Transverse colon (tissue), 4 donors: ENCODE data around the gene KHDRBS2. TPM values are rescaled to one million over a fixed set of nuclear protein-coding genes. Genes with fewer than 3 reads are reported as not detected.

Source experiments
- DNase-seq: peaks from one replicate; pipeline ENCODE4 v3.0.0-alpha.2; 2019
- H3K27ac ChIP-seq, 4 donors: fragments of 200-600 bp; sonication (generic); 2 replicates each; pipeline ENCODE4 v1.5.1; 2016 to 2018; ENCODE audit warnings: inconsistent platforms in 4 of 4
- H3K27me3 ChIP-seq: fragments of 200-600 bp; sonication (generic); 2 replicates; pipeline ENCODE4 v1.5.1; 2017; ENCODE audit warnings: inconsistent platforms
- H3K36me3 ChIP-seq, 4 donors: fragments of 200-600 bp; sonication (generic); 2 replicates each; pipeline ENCODE4 v1.5.1; 2017 to 2019; ENCODE audit warnings: inconsistent platforms in 4 of 4
- H3K4me1 ChIP-seq, 4 donors: fragments of 200-600 bp; sonication (generic); 2 replicates each; pipeline ENCODE4 v1.5.1; 2017 to 2020; ENCODE audit warnings: inconsistent platforms in 4 of 4
- H3K4me3 ChIP-seq, 4 donors: fragments of 200-600 bp; sonication (generic); 1 replicate in 1 of 4; 2 replicates in 3 of 4; pipeline versions ENCODE4 v1.5.1 to v1.6.1; 2017 to 2019; ENCODE audit warnings: inconsistent platforms in 4 of 4
- H3K9me3 ChIP-seq, 2 donors: fragments of 200-600 bp; sonication (generic); 2 replicates each; pipeline ENCODE4 v1.5.1; 2017 to 2019; ENCODE audit warnings: inconsistent platforms in 2 of 2
- EP300 ChIP-seq: sonication (generic); formaldehyde crosslinking; IDR thresholded peaks from one replicate; pipeline ENCODE4 v1.6.1; 2017; ENCODE audit warnings: antibody characterized with exemption, low read depth
- POLR2A ChIP-seq: fragments of 450-650 bp; IDR thresholded peaks from one replicate; pipeline ENCODE4 v1.6.1; 2016; ENCODE audit warnings: antibody characterized with exemption, mild to moderate bottlenecking, moderate library complexity
- POLR2AphosphoS5 ChIP-seq, 3 donors: sonication (generic); formaldehyde crosslinking; IDR thresholded peaks; one replicate each; pipeline ENCODE4 v1.6.1; 2016; ENCODE audit warnings: antibody characterized with exemption in 3 of 3
- WGBS, 2 donors: methylation state at CpG; one replicate each; pipeline ENCODE4 v1.1.5; 2018; ENCODE audit warnings: low coverage in 1 of 2; 5-methylcytosine and 5-hydroxymethylcytosine counted together
- in situ Hi-C, 4 donors: fragments of 200-750 bp; cut with MboI; loops; one replicate each; pipeline versions ENCODE4 v1.15.0 to v1.15.1; 2017; ENCODE audit warnings: low sequenced_read_pairs in 3 of 4, low pct_ligation_motif_present in 1 of 4, low pct_unique_long_range_greater_than_20kb in 1 of 4
- intact Hi-C: fragments of 100-400 bp; cut with DNase I; formaldehyde crosslinking; loops from one replicate; pipeline ENCODE4 v1.15.1; 2023; ENCODE audit warnings: low total_unique reads
- total RNA-seq, 4 donors: library from RNA; depleted of rRNA; stranded (reverse); fragments of >200 nt; gene quantifications; one replicate each; pipeline ENCODE4 v1.1.0, GENCODE V29; 2016
- TF ChIP-seq, protein P1 (sequence below), 5 experiments: fragments of 200-600 bp in 3 of 5; fragments of 450-650 bp in 2 of 5; sonication (generic) in 3 of 5; IDR thresholded peaks; 1 replicate in 2 of 5; 2 replicates in 3 of 5; pipeline ENCODE4 v1.5.1; 2016 to 2017; ENCODE audit warnings: antibody characterized with exemption in 5 of 5, inconsistent platforms in 3 of 5, mild to moderate bottlenecking in 2 of 5, moderate library complexity in 1 of 5

KHDRBS2 gene
- total RNA-seq, 4 donors from 2014 or later: 1.6 to 4.5 (median 2.5) TPM

DNA sequence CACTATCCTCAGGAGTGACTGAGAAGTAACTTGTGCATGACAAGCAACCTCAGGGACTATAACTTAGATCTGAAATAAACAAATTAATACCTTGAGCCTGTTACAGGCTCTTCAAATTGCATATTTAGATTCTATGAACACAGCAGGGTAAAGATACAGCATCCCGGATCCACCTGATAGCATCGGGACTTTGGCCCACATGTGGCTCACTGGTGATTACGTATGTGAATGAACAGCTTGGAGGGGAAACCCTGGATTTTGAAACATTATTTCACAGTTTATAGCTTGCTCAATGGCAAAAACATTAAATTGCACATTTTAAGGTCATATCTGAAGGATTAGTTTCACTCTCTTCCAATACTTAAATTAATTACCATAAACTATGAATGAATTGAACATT is 133.2 kb downstream of the KHDRBS2 start:
- no peak for DNase-seq
- intact Hi-C loops: no loop called here
- WGBS, 2 donors: 88 to 95% methylated on average over 3 of the region's 3 CpGs
- H3K4me3 ChIP-seq: no peak overlapping the region
- H3K27me3 ChIP-seq: no peaks in the 10 kb centered on the region
- no peaks in the 10 kb centered on the region for H3K9me3 ChIP-seq
- H3K36me3 ChIP-seq: no peaks in the 10 kb centered on the region
- in situ Hi-C loops: no loop called here
- no peaks in the 10 kb centered on the region for H3K4me1 ChIP-seq
- TF ChIP-seq POLR2AphosphoS5 (IDR thresholded peaks at IDR 0.05): no peak
- no peak for TF ChIP-seq EP300
- TF ChIP-seq POLR2A: no peak
- TF ChIP-seq, protein P1, sequence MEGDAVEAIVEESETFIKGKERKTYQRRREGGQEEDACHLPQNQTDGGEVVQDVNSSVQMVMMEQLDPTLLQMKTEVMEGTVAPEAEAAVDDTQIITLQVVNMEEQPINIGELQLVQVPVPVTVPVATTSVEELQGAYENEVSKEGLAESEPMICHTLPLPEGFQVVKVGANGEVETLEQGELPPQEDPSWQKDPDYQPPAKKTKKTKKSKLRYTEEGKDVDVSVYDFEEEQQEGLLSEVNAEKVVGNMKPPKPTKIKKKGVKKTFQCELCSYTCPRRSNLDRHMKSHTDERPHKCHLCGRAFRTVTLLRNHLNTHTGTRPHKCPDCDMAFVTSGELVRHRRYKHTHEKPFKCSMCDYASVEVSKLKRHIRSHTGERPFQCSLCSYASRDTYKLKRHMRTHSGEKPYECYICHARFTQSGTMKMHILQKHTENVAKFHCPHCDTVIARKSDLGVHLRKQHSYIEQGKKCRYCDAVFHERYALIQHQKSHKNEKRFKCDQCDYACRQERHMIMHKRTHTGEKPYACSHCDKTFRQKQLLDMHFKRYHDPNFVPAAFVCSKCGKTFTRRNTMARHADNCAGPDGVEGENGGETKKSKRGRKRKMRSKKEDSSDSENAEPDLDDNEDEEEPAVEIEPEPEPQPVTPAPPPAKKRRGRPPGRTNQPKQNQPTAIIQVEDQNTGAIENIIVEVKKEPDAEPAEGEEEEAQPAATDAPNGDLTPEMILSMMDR (IDR thresholded peaks at IDR 0.05): no peak
- H3K27ac ChIP-seq: no peak overlapping the region

DNA sequence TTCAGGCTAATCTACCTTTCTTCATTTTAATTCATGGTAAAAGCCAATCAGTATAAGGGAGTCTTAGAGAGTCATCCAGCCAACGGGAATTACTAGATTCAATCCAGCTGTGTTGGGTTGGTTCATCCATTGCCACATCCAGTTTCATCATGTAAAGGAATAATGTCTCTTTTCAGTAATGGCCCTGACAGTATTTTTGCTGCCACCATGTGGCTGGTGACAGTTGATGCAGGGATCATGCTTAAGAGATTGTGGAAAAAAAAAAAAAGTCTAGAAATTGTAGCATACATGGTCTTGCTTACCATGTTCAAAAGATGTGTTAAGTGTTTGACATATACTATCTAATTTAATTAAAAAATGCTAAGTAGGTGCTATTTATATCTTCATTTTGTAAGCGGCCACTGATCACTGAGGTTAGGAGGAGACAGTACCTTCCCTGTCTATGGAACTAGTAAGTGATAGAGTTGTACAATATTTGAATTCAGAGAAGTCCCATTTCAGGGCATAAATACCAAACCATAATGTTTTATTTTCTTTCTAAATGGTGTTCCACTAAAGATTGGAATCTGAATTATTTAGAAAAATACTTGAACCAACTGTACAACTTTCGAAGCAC is 135.9 kb downstream of the KHDRBS2 start:
- no peaks in the 10 kb centered on the region for H3K4me1 ChIP-seq
- no peaks in the 10 kb centered on the region for H3K9me3 ChIP-seq
- no peaks in the 10 kb centered on the region for H3K36me3 ChIP-seq
- no peak for DNase-seq
- H3K4me3 ChIP-seq: no peak overlapping the region
- no peak overlapping the region for H3K27ac ChIP-seq
- intact Hi-C loops (no loop called here), in situ Hi-C loops (no loop called here)
- no peak for TF ChIP-seq POLR2A
- no peak for TF ChIP-seq POLR2AphosphoS5 (IDR thresholded peaks at IDR 0.05)
- TF ChIP-seq EP300: no peak
- TF ChIP-seq, protein P1 (IDR thresholded peaks at IDR 0.05): peak; percentile 33 to 57 (median 43)
- 60 to 64% methylated on average over 3 of the region's 3 CpGs for WGBS, 2 donors
- H3K27me3 ChIP-seq: no peaks in the 10 kb centered on the region

DNA sequence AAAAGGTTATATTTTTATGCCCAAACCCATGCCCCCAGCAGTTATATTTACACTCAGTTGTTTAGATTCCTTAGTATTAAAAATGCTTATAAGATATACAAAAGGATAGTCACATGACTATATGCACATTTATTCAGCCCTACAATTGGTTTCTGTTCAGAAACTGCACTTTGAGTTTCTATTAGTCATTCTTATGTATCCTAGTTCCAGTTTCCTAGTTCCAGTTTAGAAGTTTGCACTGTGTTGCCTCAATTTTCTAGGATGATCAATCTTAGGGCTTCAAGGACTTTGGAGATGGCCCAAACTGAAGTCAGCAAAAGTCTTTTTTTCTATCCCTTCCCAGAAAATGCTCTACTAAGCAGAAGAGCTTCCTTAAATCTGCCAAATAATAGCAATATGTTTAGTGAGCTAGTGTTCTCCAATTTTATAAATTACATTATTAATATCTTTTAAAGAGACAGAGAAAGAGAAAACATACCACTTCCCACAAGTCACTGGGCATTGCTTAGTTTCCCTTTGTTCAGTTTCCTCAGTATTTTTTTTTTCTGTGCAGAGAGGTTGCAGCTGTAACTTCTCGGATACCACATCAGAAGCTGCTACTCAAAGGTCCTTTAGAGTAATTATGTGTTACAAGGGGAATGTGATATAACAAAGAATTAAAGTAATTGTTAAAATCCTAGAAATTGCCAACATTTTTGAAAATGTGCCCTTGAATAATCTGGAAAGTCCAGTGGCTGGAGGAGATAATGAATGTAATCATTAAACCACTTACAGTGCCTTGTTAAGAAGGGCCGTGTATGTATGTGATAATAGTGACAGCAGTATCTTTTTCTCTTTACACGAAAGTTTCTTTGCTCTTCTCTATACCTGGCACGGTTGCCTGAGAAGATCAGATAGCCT is 138.8 kb downstream of the KHDRBS2 start:
- H3K27me3 ChIP-seq: no peaks in the 10 kb centered on the region
- DNase-seq: no peak
- intact Hi-C loops: no loop called here
- no peaks in the 10 kb centered on the region for H3K36me3 ChIP-seq
- no peaks in the 10 kb centered on the region for H3K4me1 ChIP-seq
- 33 to 44% methylated on average over 3 to 4 of the region's 4 CpGs for WGBS, 2 donors
- in situ Hi-C loops: no loop called here
- H3K9me3 ChIP-seq: no peaks in the 10 kb centered on the region
- TF ChIP-seq, protein P1 (IDR thresholded peaks at IDR 0.05): no peak
- TF ChIP-seq POLR2AphosphoS5 (IDR thresholded peaks at IDR 0.05): no peak
- no peak for TF ChIP-seq POLR2A
- no peak for TF ChIP-seq EP300
- no peak overlapping the region for H3K4me3 ChIP-seq
- no peak overlapping the region for H3K27ac ChIP-seq

DNA sequence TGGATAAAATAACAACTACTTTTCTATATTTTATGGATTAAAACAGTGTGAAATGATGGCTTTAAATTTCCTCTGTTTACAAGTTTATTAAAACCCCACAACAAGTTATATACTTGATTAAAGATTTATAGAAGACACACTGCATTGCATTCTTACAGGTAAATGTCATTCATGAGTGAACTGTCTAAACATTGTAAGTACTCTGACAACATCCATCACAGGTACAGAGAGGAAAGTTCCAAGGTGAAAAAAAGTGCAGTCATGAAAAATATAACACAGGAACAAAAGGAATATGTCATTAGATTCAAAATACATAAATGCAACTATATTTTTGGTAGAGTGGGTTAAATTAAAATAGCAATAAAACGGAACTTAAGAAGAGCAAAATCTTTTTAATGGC is 156.9 kb downstream of the KHDRBS2 start:
- intact Hi-C loops (no loop called here), in situ Hi-C loops (no loop called here)
- TF ChIP-seq, protein P1 (IDR thresholded peaks at IDR 0.05): no peak
- TF ChIP-seq EP300: no peak
- TF ChIP-seq POLR2A: no peak
- TF ChIP-seq POLR2AphosphoS5 (IDR thresholded peaks at IDR 0.05): no peak
- Histone ChIP-seq H3K9me3 (no peaks in the 10 kb centered on the region), H3K27ac (no peak overlapping the region), H3K4me1 (no peaks in the 10 kb centered on the region), H3K36me3 (no peaks in the 10 kb centered on the region), H3K27me3 (no peaks in the 10 kb centered on the region), H3K4me3 (no peak overlapping the region)
- no peak for DNase-seq
- WGBS, 2 donors: 81 to 93% methylated on average over 1 of the region's 1 CpG
